OCI-LY1 (cell line): ENCODE results near the gene PTGFRN.

Source experiments
- CTCF ChIP-seq: fragments of 200-600 bp; sonication (generic), shearing (Covaris generic); IDR thresholded peaks from 2 replicates; pipeline ENCODE4 v1.5.1; 2017; ENCODE audit warnings: mild to moderate bottlenecking, antibody characterized with exemption, low read length, moderate library complexity, mixed read lengths
- EZH2 ChIP-seq: fragments of 200-600 bp; sonication (generic), shearing (Covaris generic); IDR thresholded peaks from 2 replicates; pipeline ENCODE4 v1.8.0; 2017; ENCODE audit warnings: borderline replicate concordance, mixed run types, mild to moderate bottlenecking, antibody characterized with exemption, low read length, moderate library complexity, mixed read lengths

DNA sequence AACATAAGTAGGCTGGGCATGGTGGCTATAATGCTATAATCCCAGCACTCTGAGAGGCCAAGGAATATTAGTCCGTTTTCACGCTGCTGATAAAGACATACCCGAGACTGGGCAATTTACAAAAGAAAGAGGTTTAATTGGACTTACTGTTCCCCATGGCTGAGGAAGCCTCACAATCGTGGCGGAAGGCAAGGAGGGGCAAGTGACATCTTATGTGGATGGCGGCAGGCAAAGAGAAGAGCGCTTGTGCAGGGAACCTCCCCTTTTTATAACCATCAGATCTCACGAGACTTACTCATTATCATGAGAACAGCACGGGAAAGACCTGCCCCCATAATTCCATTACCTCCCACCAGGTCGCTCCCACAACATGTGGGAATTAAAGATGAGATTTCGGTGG, 28.5 kb downstream of the PTGFRN start:
- TF ChIP-seq CTCF = no peak
- TF ChIP-seq EZH2 = no peak
